HCT116 (cell line): ENCODE results near the gene MAST4. TPM values are rescaled to one million over a fixed set of nuclear protein-coding genes. Genes with fewer than 3 reads are reported as not detected.

Experiments
- ATAC-seq: fragments of 200-7000 bp; cut with Tn5 transposase; 2 replicates; pipeline ENCODE4 v1.9.1; 2020; ENCODE audit warnings: mild to moderate bottlenecking, moderate library complexity
- BruUV-seq: library from RNA; stranded (reverse); fragments of 400-500 nt; replicated peaks from 2 replicates; lab custom pipeline; 2021; lab: Mats Ljungman, UMichigan
- CTCF ChIA-PET: fragments of 300-600 bp; sonication (Branson Sonifier 250); formaldehyde crosslinking; loops from one replicate; lab custom pipeline; 2021; ENCODE audit warnings: antibody characterized with exemption; lab: Charles Lee
- POLR2A ChIA-PET: fragments of 300-600, 350-600 bp; sonication (Branson Sonifier 250); formaldehyde crosslinking; loops from one replicate; lab custom pipeline; 2021; ENCODE audit warnings: antibody characterized with exemption; lab: Charles Lee
- RAD21 ChIA-PET, 2 experiments: fragments of 300-600 bp; sonication (Branson Sonifier 250); formaldehyde crosslinking; loops; one replicate each; lab custom pipeline; 2023; ENCODE audit warnings: low total read pairs in 2 of 2; ENCODE audit not compliant: uncharacterized antibody in 2 of 2, unreplicated experiment in 2 of 2, low non-redundant PET in 1 of 2; lab: Charles Lee
- DNase-seq: peaks from one replicate; pipeline ENCODE4 v3.0.0-alpha.2; 2010; ENCODE audit warnings: low read depth, low spot score
- H2AFZ ChIP-seq: fragments of 200-600 bp; shearing (Covaris generic), sonication (generic); 2 replicates; pipeline ENCODE4 v1.6.1; 2017; ENCODE audit warnings: low read depth, mixed run types, mixed read lengths, antibody characterized with exemption, low read length; ENCODE audit not compliant: poor library complexity, severe bottlenecking
- H3K27ac ChIP-seq: 2 replicates; pipeline ENCODE4 v1.5.1; 2012; ENCODE audit warnings: low read depth, low read length
- H3K27me3 ChIP-seq: fragments of 200-600 bp; sonication (generic); 2 replicates; pipeline ENCODE4 v1.6.1; 2016; ENCODE audit warnings: mixed run types, low read length, mixed read lengths; ENCODE audit not compliant: insufficient read depth
- H3K36me3 ChIP-seq, 2 experiments: fragments of 200-500 bp in 1 of 2; fragments of 200-600 bp in 1 of 2; sonication (Bioruptor generic) in 1 of 2; sonication (generic) in 1 of 2; 2 replicates each; pipeline versions ENCODE4 v1.5.1 to v1.6.1; 2014 to 2016; ENCODE audit warnings: low read length in 2 of 2, inconsistent platforms in 1 of 2, mixed read lengths in 1 of 2, mixed run types in 1 of 2; ENCODE audit not compliant: insufficient read depth in 2 of 2, control insufficient read depth in 1 of 2
- H3K4me1 ChIP-seq, 2 experiments: fragments of 200-600 bp in 1 of 2; sonication (generic) in 1 of 2; 2 replicates each; pipeline versions ENCODE4 v1.5.1 to v1.6.1; 2012 to 2017; ENCODE audit warnings: low read length in 2 of 2, inconsistent platforms in 1 of 2, mild to moderate bottlenecking in 1 of 2, mixed read lengths in 1 of 2, mixed run types in 1 of 2, moderate library complexity in 1 of 2; ENCODE audit not compliant: insufficient read depth in 2 of 2, control insufficient read depth in 1 of 2
- H3K4me2 ChIP-seq: fragments of 200-600 bp; sonication (generic); 2 replicates; pipeline ENCODE4 v1.6.1; 2017; ENCODE audit warnings: mixed run types, low read length, mixed read lengths
- H3K4me3 ChIP-seq, 2 experiments: fragments of 200-600 bp in 1 of 2; sonication (generic) in 1 of 2; replicated peaks in 1 of 2; 2 replicates each; pipeline ENCODE4 v1.5.1; 2011 to 2016; ENCODE audit warnings: low read length in 2 of 2, control low read depth in 1 of 2, low read depth in 1 of 2, mild to moderate bottlenecking in 1 of 2, mixed read lengths in 1 of 2, mixed run types in 1 of 2
- H3K79me2 ChIP-seq: fragments of 200-600 bp; sonication (generic); 2 replicates; pipeline ENCODE4 v1.6.1; 2017; ENCODE audit warnings: mild to moderate bottlenecking, mixed run types, low read length, moderate library complexity, mixed read lengths; ENCODE audit not compliant: insufficient read depth
- H3K9ac ChIP-seq: fragments of 200-600 bp; sonication (generic); 2 replicates; pipeline ENCODE4 v1.6.1; 2016; ENCODE audit warnings: low read length, mixed read lengths
- H3K9me2 ChIP-seq: fragments of 200-600 bp; sonication (generic), shearing (Covaris generic); 2 replicates; pipeline ENCODE4 v1.6.1; 2017; ENCODE audit warnings: mixed run types, mild to moderate bottlenecking, moderate library complexity; ENCODE audit not compliant: insufficient read depth
- H3K9me3 ChIP-seq, 2 experiments: fragments of 200-500 bp in 1 of 2; fragments of 200-600 bp in 1 of 2; sonication (Bioruptor generic) in 1 of 2; sonication (generic) in 1 of 2; 2 replicates each; pipeline ENCODE4 v1.6.1; 2014 to 2017; ENCODE audit warnings: low read length in 2 of 2, mixed read lengths in 2 of 2, inconsistent platforms in 1 of 2, low read depth in 1 of 2, mild to moderate bottlenecking in 1 of 2, mixed run types in 1 of 2, moderate library complexity in 1 of 2; ENCODE audit not compliant: control insufficient read depth in 1 of 2, insufficient read depth in 1 of 2
- H4K20me1 ChIP-seq: fragments of 200-600 bp; sonication (generic), shearing (Covaris generic); 2 replicates; pipeline ENCODE4 v1.6.1; 2017; ENCODE audit warnings: mixed run types, mild to moderate bottlenecking, moderate library complexity; ENCODE audit not compliant: insufficient read depth
- EGR1 ChIP-seq: IDR thresholded peaks from 2 replicates; pipeline ENCODE4 v1.6.1; 2012; ENCODE audit warnings: low read depth
- ELF1 ChIP-seq: IDR thresholded peaks from 2 replicates; pipeline ENCODE4 v1.6.1; 2012; ENCODE audit warnings: low read depth, borderline replicate concordance
- EZH2 ChIP-seq: fragments of 200-600 bp; sonication (generic); IDR thresholded peaks from 2 replicates; pipeline ENCODE4 v1.6.1; 2017; ENCODE audit warnings: antibody characterized with exemption, mixed run types
- FOSL1 ChIP-seq: IDR thresholded peaks from 2 replicates; pipeline ENCODE4 v1.6.1; 2012; ENCODE audit warnings: low read depth
- JUND ChIP-seq: IDR thresholded peaks from 2 replicates; pipeline ENCODE4 v1.6.1; 2012
- MAX ChIP-seq: IDR thresholded peaks from 2 replicates; pipeline ENCODE4 v1.6.1; 2012
- REST ChIP-seq: IDR thresholded peaks from 2 replicates; pipeline ENCODE4 v1.6.1; 2012; ENCODE audit warnings: low read depth
- SRF ChIP-seq: IDR thresholded peaks from 2 replicates; pipeline ENCODE4 v1.6.1; 2012; ENCODE audit warnings: low read depth
- ZFX ChIP-seq: fragments of 450-650 bp; IDR thresholded peaks from 2 replicates; pipeline ENCODE4 v1.6.1; 2017
- intact Hi-C: fragments of 100-400 bp; cut with micrococcal nuclease; formaldehyde crosslinking; loops from 2 replicates; pipeline ENCODE4 v1.10.0; 2022
- total RNA-seq: library from RNA; stranded (reverse); gene quantifications from one replicate; pipeline ENCODE4 v1.2.1, GENCODE V29; 2021; ENCODE audit not compliant: unreplicated experiment

Gene MAST4
- total RNA-seq, 1 experiment from 2014 or later: 1.1 TPM

DNA sequence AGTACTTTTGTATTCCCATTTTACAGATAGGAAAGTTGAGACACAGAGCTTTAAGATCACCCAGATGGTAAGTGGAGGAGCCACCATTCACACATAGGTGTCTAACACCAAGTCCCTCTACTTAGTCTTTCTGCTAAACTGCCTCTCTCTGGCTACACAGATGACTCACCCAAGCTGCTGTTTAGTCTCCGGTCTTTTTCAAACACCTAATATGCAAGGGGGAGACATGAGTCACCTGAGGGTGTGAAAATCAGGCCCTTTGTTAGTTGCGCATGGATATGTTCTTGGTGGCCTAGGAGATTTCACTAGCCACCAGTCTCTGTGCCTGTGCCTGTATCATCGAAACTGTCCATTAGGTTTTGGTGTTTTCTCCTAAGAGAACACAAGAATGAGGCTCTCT, 117.8 kb downstream of the MAST4 start:
- Histone ChIP-seq H3K27ac (no peak overlapping the region), H3K9ac (no peak overlapping the region)
- TF ChIP-seq REST: no peak
- TF ChIP-seq SRF: no peak
- TF ChIP-seq EGR1: no peak
- TF ChIP-seq JUND: no peak
- 0 out of 2 replicates have a peak, but pooled peaks have one; percentile 16 for TF ChIP-seq FOSL1
- TF ChIP-seq MAX: no peak
- TF ChIP-seq ELF1: no peak
- no peak for TF ChIP-seq ZFX
- TF ChIP-seq EZH2: no peak
- TF ChIP-seq, all 23 proteins: peak for 1
- BruUV-seq: no TSS peak
- Histone ChIP-seq H3K9me3 (no peaks in the 10 kb centered on the region), H3K9me2 (no peaks in the 10 kb centered on the region), H3K79me2 (no peaks in the 10 kb centered on the region), H2AFZ (no peak overlapping the region), H3K36me3 (no peaks in the 10 kb centered on the region), H3K4me1 (peaks cover 0 to 4% of the 10 kb centered on the region in 2 experiments; a peak in 1 of 4 replicates), H4K20me1 (no peaks in the 10 kb centered on the region; the same call in 1 of the 2 replicates), H3K27me3 (peaks cover 9% of the 10 kb centered on the region), H3K4me3 (no peak overlapping the region), H3K4me2 (no peak overlapping the region)
- DNase-seq: peak; percentile 8
- ATAC-seq: no peak
- intact Hi-C loops: no loop called here
- RAD21 ChIA-PET: no interaction called here
- POLR2A ChIA-PET: no interaction called here
- CTCF ChIA-PET: no interaction called here
